HepG2 (cell line): Measurements from ENCODE around the gene CNPPD1. TPM values are rescaled to one million over a fixed set of nuclear protein-coding genes. Genes with fewer than 3 reads are reported as not detected.

Experiments
- ATAC-seq: fragments of 200-7000 bp; cut with Tn5 transposase; 3 replicates; pipeline ENCODE4 v1.9.1; 2020; ENCODE audit warnings: mild to moderate bottlenecking, moderate library complexity
- BruUV-seq: library from RNA; stranded (reverse); fragments of 400-500 nt; replicated peaks from 2 replicates; lab custom pipeline; 2021; lab: Mats Ljungman, UMichigan
- CTCF ChIA-PET: fragments of 300-600 bp; formaldehyde crosslinking; extraction: SDS; loops from one replicate; lab custom pipeline; 2021; ENCODE audit warnings: low total read pairs, inconsistent platforms, low intra/inter-chr PET ratio; lab: Yijun Ruan, JAX
- POLR2A ChIA-PET: fragments of 350-600 bp; sonication (Branson Sonifier 250); formaldehyde crosslinking; loops from one replicate; lab custom pipeline; 2020; ENCODE audit warnings: antibody characterized with exemption, inconsistent platforms; lab: Yijun Ruan, JAX
- DNase-seq: peaks from one replicate; pipeline ENCODE4 v3.0.0-alpha.2; 2015; ENCODE audit warnings: low spot score
- FAIRE-seq: peaks from 3 replicates; lab custom pipeline; 2011; peaks lifted over from hg19 to GRCh38; lab: Jason Lieb, UNC
- H2AFZ ChIP-seq: one replicate; pipeline ENCODE4 v1.6.1; 2011; ENCODE audit warnings: low read length, inconsistent platforms
- H3K27ac ChIP-seq: fragments of 300-600 bp; 3 replicates; pipeline ENCODE4 v1.8.0; 2011; ENCODE audit warnings: mixed run types, mild to moderate bottlenecking, mixed read lengths, low read length, inconsistent platforms; ENCODE audit not compliant: insufficient read depth; ENCODE audit errors: extremely low read length
- H3K27me3 ChIP-seq, 2 experiments: fragments of 200-600 bp in 1 of 2; 2 replicates in 1 of 2; 3 replicates in 1 of 2; pipeline versions ENCODE4 v1.6.0 to v1.8.0; 2011; ENCODE audit warnings: low read length in 2 of 2, mild to moderate bottlenecking in 2 of 2, moderate library complexity in 2 of 2, inconsistent platforms in 1 of 2; ENCODE audit not compliant: insufficient read depth in 2 of 2, control insufficient read depth in 1 of 2
- H3K36me3 ChIP-seq, 2 experiments: fragments of 200-600 bp in 1 of 2; replicated peaks in 1 of 2; 2 replicates in 1 of 2; 3 replicates in 1 of 2; pipeline versions ENCODE4 v1.5.1 to v1.8.0; 2011; ENCODE audit warnings: low read length in 2 of 2, inconsistent platforms in 1 of 2; ENCODE audit not compliant: insufficient read depth in 2 of 2, control insufficient read depth in 1 of 2
- H3K4me1 ChIP-seq: 2 replicates; pipeline ENCODE4 v1.5.1; 2012; ENCODE audit warnings: low read length, inconsistent platforms; ENCODE audit not compliant: insufficient read depth
- H3K4me2 ChIP-seq: 2 replicates; pipeline ENCODE4 v1.6.0; 2011; ENCODE audit warnings: low read depth, low read length, inconsistent platforms
- H3K4me3 ChIP-seq, 3 experiments: fragments of 200-600 bp in 1 of 3; sonication (generic), shearing (Covaris generic) in 1 of 3; replicated peaks in 1 of 3; 2 replicates each; pipeline ENCODE4 v1.5.1; 2011 to 2016; ENCODE audit warnings: low read length in 3 of 3, inconsistent platforms in 2 of 3, low read depth in 2 of 3, mild to moderate bottlenecking in 2 of 3, control low read depth in 1 of 3, mixed read lengths in 1 of 3; ENCODE audit not compliant: insufficient read depth in 1 of 3
- H3K79me2 ChIP-seq: one replicate; pipeline ENCODE4 v1.6.1; 2011; ENCODE audit warnings: low read length, inconsistent platforms; ENCODE audit not compliant: insufficient read depth
- H3K9ac ChIP-seq: 2 replicates; pipeline ENCODE4 v1.6.0; 2011; ENCODE audit warnings: mild to moderate bottlenecking, low read depth, low read length, inconsistent platforms; ENCODE audit not compliant: insufficient read depth
- H3K9me3 ChIP-seq: 2 replicates; pipeline ENCODE4 v1.5.1; 2012; ENCODE audit warnings: mild to moderate bottlenecking, low read length
- H4K20me1 ChIP-seq: 2 replicates; pipeline ENCODE4 v1.6.0; 2011; ENCODE audit warnings: inconsistent platforms, mild to moderate bottlenecking, low read length, moderate library complexity; ENCODE audit not compliant: insufficient read depth
- FOXK2 ChIP-seq: fragments of 450-650 bp; IDR thresholded peaks from 2 replicates; pipeline ENCODE4 v1.6.1; 2016
- JUN ChIP-seq: sonication (generic); formaldehyde crosslinking; IDR thresholded peaks from 2 replicates; pipeline ENCODE4 v1.4.0; 2020; ENCODE audit warnings: mild to moderate bottlenecking, missing genetic modification reagents
- REL ChIP-seq: sonication (generic); formaldehyde crosslinking; conservative IDR thresholded peaks from 2 replicates; pipeline ENCODE4 v1.8.0; 2022; ENCODE audit warnings: mild to moderate bottlenecking, missing genetic modification reagents, moderate library complexity
- WGBS: methylation state at CpG from one replicate; pipeline ENCODE4 v1.1.6; 2017; ENCODE audit warnings: low lambda C conversion rate; 5-methylcytosine and 5-hydroxymethylcytosine counted together
- in situ Hi-C: cut with HindIII; loops from 2 replicates; pipeline ENCODE4 v1.10.0; 2017; ENCODE audit warnings: low pct_unique_long_range_greater_than_20kb; ENCODE audit not compliant: extremely low pct_ligation_motif_present
- intact Hi-C: fragments of 100-400 bp; cut with micrococcal nuclease; formaldehyde crosslinking; loops from one replicate; pipeline ENCODE4 v1.10.0; 2022; ENCODE audit not compliant: unreplicated experiment
- polyA plus RNA-seq, 8 experiments: library from polyadenylated mRNA; depleted of rRNA in 3 of 8; stranded (reverse) in 7 of 8; unstranded in 1 of 8; fragments of >200 nt; fragmentation: Illumina TruSeq in 4 of 8; extraction: Trizol in 4 of 8; gene quantifications; 2 replicates each; pipeline versions ENCODE4 v1.2.1 to v1.2.3, GENCODE V29; 2011 to 2016; ENCODE audit warnings: low read depth in 4 of 8, missing spikeins in 1 of 8, mixed read lengths in 1 of 8; ENCODE audit not compliant: insufficient read depth in 1 of 8
- total RNA-seq, 5 experiments: library from RNA; depleted of rRNA; stranded (reverse); fragments of >200 nt; fragmentation: Illumina TruSeq; extraction: Trizol; gene quantifications; 2 replicates each; pipeline ENCODE4 v1.2.3, GENCODE V29; 2016; ENCODE audit warnings: low read depth in 1 of 5
- TF ChIP-seq, protein P1 (sequence below): IDR thresholded peaks from 2 replicates; pipeline ENCODE4 v1.6.1; 2012; ENCODE audit warnings: low read length, improper control_type of control experiment
- TF ChIP-seq, protein P2 (sequence below): IDR thresholded peaks from 2 replicates; pipeline ENCODE4 v1.6.1; 2016; ENCODE audit warnings: missing biosample characterization, missing genetic modification reagents, low read depth
- TF ChIP-seq, protein P3 (sequence below): sonication (generic); formaldehyde crosslinking; IDR thresholded peaks from 2 replicates; pipeline ENCODE4 v1.4.0; 2020; ENCODE audit warnings: missing genetic modification reagents
- TF ChIP-seq, protein P4 (sequence below): sonication (generic); formaldehyde crosslinking; conservative IDR thresholded peaks from 2 replicates; pipeline ENCODE4 v1.4.0; 2020; ENCODE audit warnings: mild to moderate bottlenecking, missing genetic modification reagents, moderate library complexity

The CNPPD1 gene
- total and polyA plus RNA-seq, 2 of the 13 experiments (the other 11 are each of a cell fraction or from before 2014, with no cell fraction given), result 35.5 to 49.4 TPM

DNA sequence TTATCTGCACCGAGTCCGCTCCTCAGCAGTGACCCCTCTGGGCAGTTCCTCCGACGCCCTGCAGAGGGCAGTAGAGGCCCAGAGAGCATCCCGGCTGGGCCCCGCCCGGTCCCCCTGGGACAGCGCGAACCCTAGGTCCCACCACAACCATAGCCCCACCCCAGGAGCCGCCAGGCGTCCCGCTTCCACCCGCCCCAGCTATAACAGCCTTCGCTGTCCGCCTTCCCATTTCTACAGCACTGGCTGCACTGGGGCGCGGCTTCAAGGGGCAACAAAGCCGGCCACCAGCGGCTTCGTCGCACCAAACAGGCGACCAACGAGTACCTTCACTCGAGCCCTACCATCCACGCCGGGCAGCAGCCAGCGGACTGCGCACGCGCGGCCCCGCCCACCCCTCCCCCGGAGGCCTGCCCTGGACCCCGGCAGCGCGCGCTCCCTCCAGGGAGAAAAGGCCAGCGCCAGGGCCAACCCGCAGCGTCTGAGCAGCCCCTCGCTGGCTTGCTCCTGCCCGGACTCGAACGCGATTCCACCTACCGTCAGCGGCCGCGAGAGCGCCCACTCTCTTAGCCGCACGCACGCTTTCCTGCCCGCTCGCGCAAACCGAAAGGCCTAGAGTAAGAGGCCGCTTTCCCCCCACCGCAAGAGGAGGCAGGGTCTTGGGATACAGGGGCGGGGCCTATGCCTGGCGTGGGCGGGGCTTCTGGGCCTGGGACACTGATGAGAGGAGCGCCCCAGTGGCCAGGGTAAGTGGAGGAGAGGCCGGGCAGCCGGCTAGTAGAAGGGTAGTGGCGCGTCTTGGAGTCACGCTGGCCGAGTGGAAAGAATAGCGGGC is 16.3 kb downstream of the CNPPD1 start, which contains the start of gene NHEJ1:
Gene NHEJ1, minus strand, starts transcription at position 630 of the 832 bp plus-strand sequence. CDS start 2,453 bp downstream, outside the sequence.
- no peaks in the 10 kb centered on the region for H4K20me1 ChIP-seq
- H3K4me1 ChIP-seq, result peaks cover 18% of the 10 kb centered on the region
- ChIA-PET CTCF (interaction anchor here (0.6 to 4.4 kb wide), 9 partner anchors 10 to 192 kb away, joined by 3 to 50 read pairs (median 6); partner anchors contain the start of genes DNAJB2 and RETREG2), POLR2A (interaction anchor here (0.7 to 3.7 kb wide), 5 partner anchors 16 to 226 kb away, joined by 3 to 14 read pairs (median 4); partner anchors contain the start of genes CNPPD1, DNAJB2 and ZFAND2B)
- DNase-seq (peak; percentile 90), FAIRE-seq (peak; percentile 42), ATAC-seq (peak; percentile 91)
- in situ Hi-C loops, result no loop called here
- no TSS peak for BruUV-seq
- peak within 1 kb of the TSS; percentile 76 to 94 (median 86) for H3K4me3 ChIP-seq
- H3K27me3 ChIP-seq, result no peaks in the 10 kb centered on the region
- peak within 1 kb of the TSS; percentile 86 for H3K9ac ChIP-seq
- no peaks in the 10 kb centered on the region for H3K9me3 ChIP-seq
- H2AFZ ChIP-seq, result no peak within 1 kb of the TSS
- WGBS, result 1% methylated on average over 36 of the region's 70 CpGs
- H3K27ac ChIP-seq, result peak within 1 kb of the TSS; percentile 93
- peaks cover 4 to 17% of the 10 kb centered on the region in 2 experiments for H3K36me3 ChIP-seq
- H3K4me2 ChIP-seq, result peak within 1 kb of the TSS; percentile 97
- intact Hi-C loops, result loop anchor here (1.0 to 2.0 kb wide), 6 partner anchors 16 to 192 kb away; partner anchors contain the start of genes ABCB6 and CNPPD1
- H3K79me2 ChIP-seq, result no peaks in the 10 kb centered on the region
- no peak for TF ChIP-seq JUN (CRISPR knock-in tag)
- TF ChIP-seq, protein P1, sequence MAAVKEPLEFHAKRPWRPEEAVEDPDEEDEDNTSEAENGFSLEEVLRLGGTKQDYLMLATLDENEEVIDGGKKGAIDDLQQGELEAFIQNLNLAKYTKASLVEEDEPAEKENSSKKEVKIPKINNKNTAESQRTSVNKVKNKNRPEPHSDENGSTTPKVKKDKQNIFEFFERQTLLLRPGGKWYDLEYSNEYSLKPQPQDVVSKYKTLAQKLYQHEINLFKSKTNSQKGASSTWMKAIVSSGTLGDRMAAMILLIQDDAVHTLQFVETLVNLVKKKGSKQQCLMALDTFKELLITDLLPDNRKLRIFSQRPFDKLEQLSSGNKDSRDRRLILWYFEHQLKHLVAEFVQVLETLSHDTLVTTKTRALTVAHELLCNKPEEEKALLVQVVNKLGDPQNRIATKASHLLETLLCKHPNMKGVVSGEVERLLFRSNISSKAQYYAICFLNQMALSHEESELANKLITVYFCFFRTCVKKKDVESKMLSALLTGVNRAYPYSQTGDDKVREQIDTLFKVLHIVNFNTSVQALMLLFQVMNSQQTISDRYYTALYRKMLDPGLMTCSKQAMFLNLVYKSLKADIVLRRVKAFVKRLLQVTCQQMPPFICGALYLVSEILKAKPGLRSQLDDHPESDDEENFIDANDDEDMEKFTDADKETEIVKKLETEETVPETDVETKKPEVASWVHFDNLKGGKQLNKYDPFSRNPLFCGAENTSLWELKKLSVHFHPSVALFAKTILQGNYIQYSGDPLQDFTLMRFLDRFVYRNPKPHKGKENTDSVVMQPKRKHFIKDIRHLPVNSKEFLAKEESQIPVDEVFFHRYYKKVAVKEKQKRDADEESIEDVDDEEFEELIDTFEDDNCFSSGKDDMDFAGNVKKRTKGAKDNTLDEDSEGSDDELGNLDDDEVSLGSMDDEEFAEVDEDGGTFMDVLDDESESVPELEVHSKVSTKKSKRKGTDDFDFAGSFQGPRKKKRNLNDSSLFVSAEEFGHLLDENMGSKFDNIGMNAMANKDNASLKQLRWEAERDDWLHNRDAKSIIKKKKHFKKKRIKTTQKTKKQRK, result no peak
- TF ChIP-seq, protein P2, sequence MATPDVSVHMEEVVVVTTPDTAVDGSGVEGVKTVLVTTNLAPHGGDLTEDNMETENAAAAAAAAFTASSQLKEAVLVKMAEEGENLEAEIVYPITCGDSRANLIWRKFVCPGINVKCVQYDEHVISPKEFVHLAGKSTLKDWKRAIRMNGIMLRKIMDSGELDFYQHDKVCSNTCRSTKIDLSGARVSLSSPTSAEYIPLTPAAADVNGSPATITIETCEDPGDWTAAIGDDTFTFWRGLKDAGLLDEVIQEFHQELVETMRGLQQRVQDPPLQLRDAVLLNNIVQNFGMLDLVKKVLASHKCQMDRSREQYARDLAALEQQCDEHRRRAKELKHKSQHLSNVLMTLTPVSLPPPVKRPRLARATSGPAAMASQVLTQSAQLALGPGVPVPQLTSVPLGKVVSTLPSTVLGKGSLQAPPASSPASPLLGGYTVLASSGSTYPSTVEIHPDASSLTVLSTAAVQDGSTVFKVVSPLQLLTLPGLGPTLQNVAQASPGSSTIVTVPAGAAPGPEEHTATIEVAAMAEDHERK (CRISPR knock-in tag), result no peak
- 0 out of 2 replicates have a peak, but pooled peaks have one; percentile 41 for TF ChIP-seq REL (CRISPR knock-in tag)
- TF ChIP-seq, protein P3, sequence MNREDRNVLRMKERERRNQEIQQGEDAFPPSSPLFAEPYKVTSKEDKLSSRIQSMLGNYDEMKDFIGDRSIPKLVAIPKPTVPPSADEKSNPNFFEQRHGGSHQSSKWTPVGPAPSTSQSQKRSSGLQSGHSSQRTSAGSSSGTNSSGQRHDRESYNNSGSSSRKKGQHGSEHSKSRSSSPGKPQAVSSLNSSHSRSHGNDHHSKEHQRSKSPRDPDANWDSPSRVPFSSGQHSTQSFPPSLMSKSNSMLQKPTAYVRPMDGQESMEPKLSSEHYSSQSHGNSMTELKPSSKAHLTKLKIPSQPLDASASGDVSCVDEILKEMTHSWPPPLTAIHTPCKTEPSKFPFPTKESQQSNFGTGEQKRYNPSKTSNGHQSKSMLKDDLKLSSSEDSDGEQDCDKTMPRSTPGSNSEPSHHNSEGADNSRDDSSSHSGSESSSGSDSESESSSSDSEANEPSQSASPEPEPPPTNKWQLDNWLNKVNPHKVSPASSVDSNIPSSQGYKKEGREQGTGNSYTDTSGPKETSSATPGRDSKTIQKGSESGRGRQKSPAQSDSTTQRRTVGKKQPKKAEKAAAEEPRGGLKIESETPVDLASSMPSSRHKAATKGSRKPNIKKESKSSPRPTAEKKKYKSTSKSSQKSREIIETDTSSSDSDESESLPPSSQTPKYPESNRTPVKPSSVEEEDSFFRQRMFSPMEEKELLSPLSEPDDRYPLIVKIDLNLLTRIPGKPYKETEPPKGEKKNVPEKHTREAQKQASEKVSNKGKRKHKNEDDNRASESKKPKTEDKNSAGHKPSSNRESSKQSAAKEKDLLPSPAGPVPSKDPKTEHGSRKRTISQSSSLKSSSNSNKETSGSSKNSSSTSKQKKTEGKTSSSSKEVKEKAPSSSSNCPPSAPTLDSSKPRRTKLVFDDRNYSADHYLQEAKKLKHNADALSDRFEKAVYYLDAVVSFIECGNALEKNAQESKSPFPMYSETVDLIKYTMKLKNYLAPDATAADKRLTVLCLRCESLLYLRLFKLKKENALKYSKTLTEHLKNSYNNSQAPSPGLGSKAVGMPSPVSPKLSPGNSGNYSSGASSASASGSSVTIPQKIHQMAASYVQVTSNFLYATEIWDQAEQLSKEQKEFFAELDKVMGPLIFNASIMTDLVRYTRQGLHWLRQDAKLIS (CRISPR knock-in tag), result 0 out of 2 replicates have a peak, but pooled peaks have one; percentile 53
- no peak for TF ChIP-seq FOXK2
- TF ChIP-seq, protein P4, sequence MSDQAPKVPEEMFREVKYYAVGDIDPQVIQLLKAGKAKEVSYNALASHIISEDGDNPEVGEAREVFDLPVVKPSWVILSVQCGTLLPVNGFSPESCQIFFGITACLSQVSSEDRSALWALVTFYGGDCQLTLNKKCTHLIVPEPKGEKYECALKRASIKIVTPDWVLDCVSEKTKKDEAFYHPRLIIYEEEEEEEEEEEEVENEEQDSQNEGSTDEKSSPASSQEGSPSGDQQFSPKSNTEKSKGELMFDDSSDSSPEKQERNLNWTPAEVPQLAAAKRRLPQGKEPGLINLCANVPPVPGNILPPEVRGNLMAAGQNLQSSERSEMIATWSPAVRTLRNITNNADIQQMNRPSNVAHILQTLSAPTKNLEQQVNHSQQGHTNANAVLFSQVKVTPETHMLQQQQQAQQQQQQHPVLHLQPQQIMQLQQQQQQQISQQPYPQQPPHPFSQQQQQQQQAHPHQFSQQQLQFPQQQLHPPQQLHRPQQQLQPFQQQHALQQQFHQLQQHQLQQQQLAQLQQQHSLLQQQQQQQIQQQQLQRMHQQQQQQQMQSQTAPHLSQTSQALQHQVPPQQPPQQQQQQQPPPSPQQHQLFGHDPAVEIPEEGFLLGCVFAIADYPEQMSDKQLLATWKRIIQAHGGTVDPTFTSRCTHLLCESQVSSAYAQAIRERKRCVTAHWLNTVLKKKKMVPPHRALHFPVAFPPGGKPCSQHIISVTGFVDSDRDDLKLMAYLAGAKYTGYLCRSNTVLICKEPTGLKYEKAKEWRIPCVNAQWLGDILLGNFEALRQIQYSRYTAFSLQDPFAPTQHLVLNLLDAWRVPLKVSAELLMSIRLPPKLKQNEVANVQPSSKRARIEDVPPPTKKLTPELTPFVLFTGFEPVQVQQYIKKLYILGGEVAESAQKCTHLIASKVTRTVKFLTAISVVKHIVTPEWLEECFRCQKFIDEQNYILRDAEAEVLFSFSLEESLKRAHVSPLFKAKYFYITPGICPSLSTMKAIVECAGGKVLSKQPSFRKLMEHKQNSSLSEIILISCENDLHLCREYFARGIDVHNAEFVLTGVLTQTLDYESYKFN (CRISPR knock-in tag), result 0 out of 2 replicates have a peak, but pooled peaks have one; percentile 50
